K562 (cell line): ENCODE data around the gene MRNIP. TPM values are rescaled to one million over a fixed set of nuclear protein-coding genes. Genes with fewer than 3 reads are reported as not detected.
A peak's percentile ranks its signal among the peaks of the same experiment; 100 is the strongest.

Source experiments
- ERF ChIP-seq: fragments of 450-650 bp; formaldehyde crosslinking; IDR thresholded peaks from 2 replicates; pipeline ENCODE4 v1.4.0; 2020; ENCODE audit warnings: mild to moderate bottlenecking, mixed read lengths
- MTA3 ChIP-seq: fragments of 450-650 bp; formaldehyde crosslinking; IDR thresholded peaks from 2 replicates; pipeline ENCODE4 v1.6.1; 2017; ENCODE audit warnings: mild to moderate bottlenecking, borderline replicate concordance
- MXI1 ChIP-seq: IDR thresholded peaks from 2 replicates; pipeline ENCODE4 v1.6.1; 2011; ENCODE audit warnings: low read depth, mild to moderate bottlenecking, improper control_type of control experiment, low read length
- NRF1 ChIP-seq, 2 experiments: fragments of 450-650 bp; IDR thresholded peaks in 1 of 2; conservative IDR thresholded peaks in 1 of 2; 2 replicates each; pipeline ENCODE4 v1.6.1; 2014; ENCODE audit warnings: mild to moderate bottlenecking in 2 of 2
- PHTF2 ChIP-seq: fragments of 250-450 bp; sonication (Bioruptor Pico); IDR thresholded peaks from 2 replicates; pipeline ENCODE4 v1.5.0; 2021; ENCODE audit warnings: mild to moderate bottlenecking
- RFX5 ChIP-seq: IDR thresholded peaks from 2 replicates; pipeline ENCODE4 v1.6.1; 2011; ENCODE audit warnings: low read depth, mild to moderate bottlenecking, improper control_type of control experiment, low read length
- SETDB1 ChIP-seq: IDR thresholded peaks from one replicate; pipeline ENCODE4 v1.6.1; 2012; ENCODE audit warnings: low read length, control low read depth, inconsistent platforms
- SIX5 ChIP-seq, 2 experiments: IDR thresholded peaks; 2 replicates each; pipeline ENCODE4 v1.6.1; 2011; ENCODE audit warnings: low read length in 2 of 2, borderline replicate concordance in 1 of 2, low read depth in 1 of 2, mild to moderate bottlenecking in 1 of 2, moderate library complexity in 1 of 2; ENCODE audit not compliant: insufficient read depth in 1 of 2
- ZNF239 ChIP-seq: fragments of 250-450 bp; sonication (Bioruptor Pico); IDR thresholded peaks from 2 replicates; pipeline ENCODE4 v1.4.0; 2020; ENCODE audit warnings: mild to moderate bottlenecking
- polyA plus RNA-seq, 8 experiments: library from polyadenylated mRNA; depleted of rRNA in 4 of 8; stranded (reverse) in 5 of 8; unstranded in 3 of 8; fragments of >200 nt; fragmentation: Nextera tagmentation in 2 of 8; fragmentation: Illumina TruSeq in 1 of 8; extraction: Ambion mirVana in 2 of 8; extraction: Trizol in 1 of 8; gene quantifications; 2 replicates each; pipeline versions ENCODE4 v1.2.1 to v1.2.3, GENCODE V29; 2011 to 2014; ENCODE audit warnings: inconsistent platforms in 1 of 8, missing spikeins in 1 of 8
- total RNA-seq, 7 experiments: library from RNA; depleted of rRNA in 6 of 7; stranded (reverse); fragments of >200 nt in 6 of 7; fragmentation: Illumina TruSeq in 2 of 7; extraction: Trizol in 2 of 7; gene quantifications; 2 replicates each; pipeline versions ENCODE4 v1.2.1 to v1.2.3, GENCODE V29; 2011 to 2021; ENCODE audit warnings: low replicate concordance in 1 of 7
- TF ChIP-seq, protein P1 (sequence below): sonication (generic); formaldehyde crosslinking; IDR thresholded peaks from 2 replicates; pipeline ENCODE4 v1.8.1; 2023; ENCODE audit warnings: missing genetic modification reagents, mild to moderate bottlenecking, borderline replicate concordance
- TF ChIP-seq, protein P2 (sequence below): fragments of 200-800 bp; sonication (Bioruptor generic); IDR thresholded peaks from 2 replicates; pipeline ENCODE4 v1.6.1; 2017; ENCODE audit warnings: missing genetic modification characterization, missing compliant biosample characterization
- TF ChIP-seq, protein P3 (sequence below): fragments of 250-450 bp; sonication (Bioruptor Pico); IDR thresholded peaks from 2 replicates; pipeline ENCODE4 v1.4.0; 2020
- TF ChIP-seq, protein P4 (sequence below): fragments of 250-450 bp; sonication (Bioruptor Pico); IDR thresholded peaks from 2 replicates; pipeline ENCODE4 v1.8.0; 2022; ENCODE audit warnings: moderate library complexity, mild to moderate bottlenecking, inconsistent platforms
- TF ChIP-seq, protein P5 (sequence below): fragments of 450-650 bp; conservative IDR thresholded peaks from 2 replicates; pipeline ENCODE4 v1.6.1; 2016; ENCODE audit warnings: missing genetic modification characterization, low read depth, mild to moderate bottlenecking, control low read depth, missing compliant biosample characterization

The MRNIP gene
- total and polyA plus RNA-seq, 9 of the 15 experiments (the other 6 are each of a cell fraction or from before 2014, with no cell fraction given): 3.6 to 39.0 (median 16.8) TPM

DNA sequence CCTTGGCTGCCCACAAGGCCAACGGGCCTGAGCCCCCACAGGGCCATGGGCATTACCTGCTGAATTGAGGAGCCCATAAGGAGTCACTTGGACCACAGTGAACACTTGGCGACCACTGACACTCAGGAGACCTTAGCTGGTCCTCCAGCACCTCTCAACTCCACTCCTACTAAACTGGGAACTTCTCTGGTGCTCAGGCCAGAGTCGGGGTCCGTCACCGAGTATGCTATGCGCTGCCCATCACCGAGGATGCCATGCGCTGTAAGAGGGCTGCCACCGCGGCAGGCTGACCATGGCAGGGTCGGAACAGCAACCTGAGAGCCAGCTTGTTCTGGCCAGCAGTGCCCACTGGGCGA is 38.5 kb downstream of the MRNIP start (continued):
- TF ChIP-seq ERF (CRISPR knock-in tag): peak; percentile 77; the same call in 1 of the 2 replicates
- TF ChIP-seq ZNF239 (CRISPR knock-in tag): no peak
- no peak for TF ChIP-seq RFX5
- TF ChIP-seq, protein P1, sequence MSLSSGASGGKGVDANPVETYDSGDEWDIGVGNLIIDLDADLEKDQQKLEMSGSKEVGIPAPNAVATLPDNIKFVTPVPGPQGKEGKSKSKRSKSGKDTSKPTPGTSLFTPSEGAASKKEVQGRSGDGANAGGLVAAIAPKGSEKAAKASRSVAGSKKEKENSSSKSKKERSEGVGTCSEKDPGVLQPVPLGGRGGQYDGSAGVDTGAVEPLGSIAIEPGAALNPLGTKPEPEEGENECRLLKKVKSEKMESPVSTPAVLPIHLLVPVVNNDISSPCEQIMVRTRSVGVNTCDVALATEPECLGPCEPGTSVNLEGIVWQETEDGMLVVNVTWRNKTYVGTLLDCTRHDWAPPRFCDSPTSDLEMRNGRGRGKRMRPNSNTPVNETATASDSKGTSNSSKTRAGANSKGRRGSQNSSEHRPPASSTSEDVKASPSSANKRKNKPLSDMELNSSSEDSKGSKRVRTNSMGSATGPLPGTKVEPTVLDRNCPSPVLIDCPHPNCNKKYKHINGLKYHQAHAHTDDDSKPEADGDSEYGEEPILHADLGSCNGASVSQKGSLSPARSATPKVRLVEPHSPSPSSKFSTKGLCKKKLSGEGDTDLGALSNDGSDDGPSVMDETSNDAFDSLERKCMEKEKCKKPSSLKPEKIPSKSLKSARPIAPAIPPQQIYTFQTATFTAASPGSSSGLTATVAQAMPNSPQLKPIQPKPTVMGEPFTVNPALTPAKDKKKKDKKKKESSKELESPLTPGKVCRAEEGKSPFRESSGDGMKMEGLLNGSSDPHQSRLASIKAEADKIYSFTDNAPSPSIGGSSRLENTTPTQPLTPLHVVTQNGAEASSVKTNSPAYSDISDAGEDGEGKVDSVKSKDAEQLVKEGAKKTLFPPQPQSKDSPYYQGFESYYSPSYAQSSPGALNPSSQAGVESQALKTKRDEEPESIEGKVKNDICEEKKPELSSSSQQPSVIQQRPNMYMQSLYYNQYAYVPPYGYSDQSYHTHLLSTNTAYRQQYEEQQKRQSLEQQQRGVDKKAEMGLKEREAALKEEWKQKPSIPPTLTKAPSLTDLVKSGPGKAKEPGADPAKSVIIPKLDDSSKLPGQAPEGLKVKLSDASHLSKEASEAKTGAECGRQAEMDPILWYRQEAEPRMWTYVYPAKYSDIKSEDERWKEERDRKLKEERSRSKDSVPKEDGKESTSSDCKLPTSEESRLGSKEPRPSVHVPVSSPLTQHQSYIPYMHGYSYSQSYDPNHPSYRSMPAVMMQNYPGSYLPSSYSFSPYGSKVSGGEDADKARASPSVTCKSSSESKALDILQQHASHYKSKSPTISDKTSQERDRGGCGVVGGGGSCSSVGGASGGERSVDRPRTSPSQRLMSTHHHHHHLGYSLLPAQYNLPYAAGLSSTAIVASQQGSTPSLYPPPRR (CRISPR knock-in tag): no peak
- TF ChIP-seq, protein P2, sequence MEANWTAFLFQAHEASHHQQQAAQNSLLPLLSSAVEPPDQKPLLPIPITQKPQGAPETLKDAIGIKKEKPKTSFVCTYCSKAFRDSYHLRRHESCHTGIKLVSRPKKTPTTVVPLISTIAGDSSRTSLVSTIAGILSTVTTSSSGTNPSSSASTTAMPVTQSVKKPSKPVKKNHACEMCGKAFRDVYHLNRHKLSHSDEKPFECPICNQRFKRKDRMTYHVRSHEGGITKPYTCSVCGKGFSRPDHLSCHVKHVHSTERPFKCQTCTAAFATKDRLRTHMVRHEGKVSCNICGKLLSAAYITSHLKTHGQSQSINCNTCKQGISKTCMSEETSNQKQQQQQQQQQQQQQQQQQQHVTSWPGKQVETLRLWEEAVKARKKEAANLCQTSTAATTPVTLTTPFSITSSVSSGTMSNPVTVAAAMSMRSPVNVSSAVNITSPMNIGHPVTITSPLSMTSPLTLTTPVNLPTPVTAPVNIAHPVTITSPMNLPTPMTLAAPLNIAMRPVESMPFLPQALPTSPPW: no peak
- no peak for TF ChIP-seq SETDB1
- TF ChIP-seq, protein P3, sequence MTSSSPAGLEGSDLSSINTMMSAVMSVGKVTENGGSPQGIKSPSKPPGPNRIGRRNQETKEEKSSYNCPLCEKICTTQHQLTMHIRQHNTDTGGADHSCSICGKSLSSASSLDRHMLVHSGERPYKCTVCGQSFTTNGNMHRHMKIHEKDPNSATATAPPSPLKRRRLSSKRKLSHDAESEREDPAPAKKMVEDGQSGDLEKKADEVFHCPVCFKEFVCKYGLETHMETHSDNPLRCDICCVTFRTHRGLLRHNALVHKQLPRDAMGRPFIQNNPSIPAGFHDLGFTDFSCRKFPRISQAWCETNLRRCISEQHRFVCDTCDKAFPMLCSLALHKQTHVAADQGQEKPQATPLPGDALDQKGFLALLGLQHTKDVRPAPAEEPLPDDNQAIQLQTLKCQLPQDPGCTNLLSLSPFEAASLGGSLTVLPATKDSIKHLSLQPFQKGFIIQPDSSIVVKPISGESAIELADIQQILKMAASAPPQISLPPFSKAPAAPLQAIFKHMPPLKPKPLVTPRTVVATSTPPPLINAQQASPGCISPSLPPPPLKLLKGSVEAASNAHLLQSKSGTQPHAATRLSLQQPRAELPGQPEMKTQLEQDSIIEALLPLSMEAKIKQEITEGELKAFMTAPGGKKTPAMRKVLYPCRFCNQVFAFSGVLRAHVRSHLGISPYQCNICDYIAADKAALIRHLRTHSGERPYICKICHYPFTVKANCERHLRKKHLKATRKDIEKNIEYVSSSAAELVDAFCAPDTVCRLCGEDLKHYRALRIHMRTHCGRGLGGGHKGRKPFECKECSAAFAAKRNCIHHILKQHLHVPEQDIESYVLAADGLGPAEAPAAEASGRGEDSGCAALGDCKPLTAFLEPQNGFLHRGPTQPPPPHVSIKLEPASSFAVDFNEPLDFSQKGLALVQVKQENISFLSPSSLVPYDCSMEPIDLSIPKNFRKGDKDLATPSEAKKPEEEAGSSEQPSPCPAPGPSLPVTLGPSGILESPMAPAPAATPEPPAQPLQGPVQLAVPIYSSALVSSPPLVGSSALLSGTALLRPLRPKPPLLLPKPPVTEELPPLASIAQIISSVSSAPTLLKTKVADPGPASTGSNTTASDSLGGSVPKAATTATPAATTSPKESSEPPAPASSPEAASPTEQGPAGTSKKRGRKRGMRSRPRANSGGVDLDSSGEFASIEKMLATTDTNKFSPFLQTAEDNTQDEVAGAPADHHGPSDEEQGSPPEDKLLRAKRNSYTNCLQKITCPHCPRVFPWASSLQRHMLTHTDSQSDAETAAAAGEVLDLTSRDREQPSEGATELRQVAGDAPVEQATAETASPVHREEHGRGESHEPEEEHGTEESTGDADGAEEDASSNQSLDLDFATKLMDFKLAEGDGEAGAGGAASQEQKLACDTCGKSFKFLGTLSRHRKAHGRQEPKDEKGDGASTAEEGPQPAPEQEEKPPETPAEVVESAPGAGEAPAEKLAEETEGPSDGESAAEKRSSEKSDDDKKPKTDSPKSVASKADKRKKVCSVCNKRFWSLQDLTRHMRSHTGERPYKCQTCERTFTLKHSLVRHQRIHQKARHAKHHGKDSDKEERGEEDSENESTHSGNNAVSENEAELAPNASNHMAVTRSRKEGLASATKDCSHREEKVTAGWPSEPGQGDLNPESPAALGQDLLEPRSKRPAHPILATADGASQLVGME (CRISPR knock-in tag): 0 out of 2 replicates have a peak, but pooled peaks have one; percentile 16
- TF ChIP-seq NRF1 (conservative IDR thresholded peaks at IDR 0.05 in 1 of 2, IDR thresholded peaks at IDR 0.05 in 1 of 2): no peak
- TF ChIP-seq MTA3: no peak
- no peak for TF ChIP-seq PHTF2 (CRISPR knock-in tag)
- no peak for TF ChIP-seq MXI1
- TF ChIP-seq, protein P4, sequence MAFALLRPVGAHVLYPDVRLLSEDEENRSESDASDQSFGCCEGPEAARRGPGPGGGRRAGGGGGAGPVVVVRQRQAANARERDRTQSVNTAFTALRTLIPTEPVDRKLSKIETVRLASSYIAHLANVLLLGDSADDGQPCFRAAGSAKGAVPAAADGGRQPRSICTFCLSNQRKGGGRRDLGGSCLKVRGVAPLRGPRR (CRISPR knock-in tag): no peak
- TF ChIP-seq SIX5 (IDR thresholded peaks at IDR 0.05; ENCODE audit: borderline replicate concordance in 1 of 2, insufficient read depth in 1 of 2, low read depth in 1 of 2, low read length in 2 of 2): no peak
- TF ChIP-seq, protein P5, sequence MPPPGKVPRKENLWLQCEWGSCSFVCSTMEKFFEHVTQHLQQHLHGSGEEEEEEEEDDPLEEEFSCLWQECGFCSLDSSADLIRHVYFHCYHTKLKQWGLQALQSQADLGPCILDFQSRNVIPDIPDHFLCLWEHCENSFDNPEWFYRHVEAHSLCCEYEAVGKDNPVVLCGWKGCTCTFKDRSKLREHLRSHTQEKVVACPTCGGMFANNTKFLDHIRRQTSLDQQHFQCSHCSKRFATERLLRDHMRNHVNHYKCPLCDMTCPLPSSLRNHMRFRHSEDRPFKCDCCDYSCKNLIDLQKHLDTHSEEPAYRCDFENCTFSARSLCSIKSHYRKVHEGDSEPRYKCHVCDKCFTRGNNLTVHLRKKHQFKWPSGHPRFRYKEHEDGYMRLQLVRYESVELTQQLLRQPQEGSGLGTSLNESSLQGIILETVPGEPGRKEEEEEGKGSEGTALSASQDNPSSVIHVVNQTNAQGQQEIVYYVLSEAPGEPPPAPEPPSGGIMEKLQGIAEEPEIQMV (tag): no peak
